Gastroesophageal sphincter (tissue), 3 donors: ENCODE measurements around the gene PPP1R14B.

ENCODE experiments used
- POLR2A ChIP-seq, 2 donors: fragments of 450-650 bp; IDR thresholded peaks; one replicate each; pipeline ENCODE4 v1.6.1; 2017; ENCODE audit warnings: antibody characterized with exemption in 2 of 2, mild to moderate bottlenecking in 2 of 2, moderate library complexity in 1 of 2
- POLR2AphosphoS5 ChIP-seq: sonication (generic); formaldehyde crosslinking; IDR thresholded peaks from one replicate; pipeline ENCODE4 v1.6.1; 2017; ENCODE audit warnings: antibody characterized with exemption
- TF ChIP-seq, protein P1 (sequence below), 4 experiments: fragments of 200-600 bp in 2 of 4; fragments of 450-650 bp in 2 of 4; sonication (generic) in 1 of 4; IDR thresholded peaks; one replicate each; pipeline ENCODE4 v1.5.1; 2017 to 2019; ENCODE audit warnings: antibody characterized with exemption in 4 of 4, mild to moderate bottlenecking in 2 of 4, moderate library complexity in 2 of 4

DNA sequence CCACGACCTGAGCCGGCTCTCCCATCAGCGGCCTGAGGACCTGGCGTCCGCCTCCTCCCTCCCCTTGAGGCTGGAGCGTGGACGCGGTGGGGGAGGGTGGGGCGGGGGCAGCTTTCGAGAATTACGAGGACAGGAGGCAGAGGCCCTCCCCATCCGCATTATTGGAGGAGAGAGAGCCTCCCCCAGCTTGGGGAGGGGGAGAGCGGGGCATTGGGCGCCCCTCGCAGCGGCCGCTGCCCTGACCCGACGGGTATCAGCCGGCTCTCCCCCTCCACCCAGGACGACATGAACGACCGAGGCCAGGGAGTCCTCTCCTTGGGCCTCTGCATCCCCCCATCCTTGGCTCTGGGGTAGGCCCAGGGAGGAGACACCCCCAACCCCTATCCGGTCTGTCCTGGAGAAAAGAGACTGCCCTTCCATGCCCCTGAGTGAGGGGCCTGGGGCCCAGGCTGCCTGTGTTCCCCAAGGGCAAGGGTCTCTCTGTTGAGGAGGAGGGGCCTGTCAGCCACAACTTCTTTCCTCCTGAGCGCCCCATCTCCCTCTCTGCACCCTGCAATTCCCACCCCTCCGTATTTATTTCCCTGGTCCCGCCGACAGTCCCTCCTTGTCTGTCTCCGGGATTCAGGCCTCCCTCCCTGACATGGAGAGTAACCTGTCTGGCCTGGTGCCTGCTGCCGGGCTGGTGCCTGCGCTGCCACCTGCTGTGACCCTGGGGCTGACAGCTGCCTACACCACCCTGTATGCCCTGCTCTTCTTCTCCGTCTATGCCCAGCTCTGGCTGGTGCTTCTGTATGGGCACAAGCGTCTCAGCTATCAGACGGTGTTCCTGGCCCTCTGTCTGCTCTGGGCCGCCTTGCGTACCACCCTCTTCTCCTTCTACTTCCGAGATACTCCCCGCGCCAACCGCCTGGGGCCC, 39.4 kb upstream of the PPP1R14B start:
- no peak for TF ChIP-seq POLR2A (IDR thresholded peaks at IDR 0.05)
- TF ChIP-seq, protein P1, sequence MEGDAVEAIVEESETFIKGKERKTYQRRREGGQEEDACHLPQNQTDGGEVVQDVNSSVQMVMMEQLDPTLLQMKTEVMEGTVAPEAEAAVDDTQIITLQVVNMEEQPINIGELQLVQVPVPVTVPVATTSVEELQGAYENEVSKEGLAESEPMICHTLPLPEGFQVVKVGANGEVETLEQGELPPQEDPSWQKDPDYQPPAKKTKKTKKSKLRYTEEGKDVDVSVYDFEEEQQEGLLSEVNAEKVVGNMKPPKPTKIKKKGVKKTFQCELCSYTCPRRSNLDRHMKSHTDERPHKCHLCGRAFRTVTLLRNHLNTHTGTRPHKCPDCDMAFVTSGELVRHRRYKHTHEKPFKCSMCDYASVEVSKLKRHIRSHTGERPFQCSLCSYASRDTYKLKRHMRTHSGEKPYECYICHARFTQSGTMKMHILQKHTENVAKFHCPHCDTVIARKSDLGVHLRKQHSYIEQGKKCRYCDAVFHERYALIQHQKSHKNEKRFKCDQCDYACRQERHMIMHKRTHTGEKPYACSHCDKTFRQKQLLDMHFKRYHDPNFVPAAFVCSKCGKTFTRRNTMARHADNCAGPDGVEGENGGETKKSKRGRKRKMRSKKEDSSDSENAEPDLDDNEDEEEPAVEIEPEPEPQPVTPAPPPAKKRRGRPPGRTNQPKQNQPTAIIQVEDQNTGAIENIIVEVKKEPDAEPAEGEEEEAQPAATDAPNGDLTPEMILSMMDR (IDR thresholded peaks at IDR 0.05), result no peak
- no peak for TF ChIP-seq POLR2AphosphoS5
